ENCODE data around the gene EDN3. TPM values are rescaled to one million over a fixed set of nuclear protein-coding genes. Genes with fewer than 3 reads are reported as not detected.

Gene EDN3
- total and polyA plus RNA-seq, 4 donors = 6.5 to 31.1 (median 8.4) TPM

GRCh38 chr20:59346061-59346460, 45.6 kb downstream of the EDN3 start:
- WGBS (ENCODE audit: insufficient coverage) = 100% methylated on average over 1 of the region's 2 CpGs
- Histone ChIP-seq H3K4me3 (ENCODE audit: low read depth, low read length) (no peak overlapping the region), H3K4me1 (ENCODE audit: control insufficient read depth, insufficient read depth, low read length) (peaks cover 10% of the 10 kb centered on the region), H3K27me3 (ENCODE audit: control insufficient read depth, insufficient read depth, low read length) (no peaks in the 10 kb centered on the region), H3K27ac (ENCODE audit: low read depth, low read length) (no peak overlapping the region), H3K36me3 (ENCODE audit: control insufficient read depth, insufficient read depth, low read length) (no peaks in the 10 kb centered on the region), H3K9me3 (ENCODE audit: control insufficient read depth, insufficient read depth, low read length) (peaks cover 3% of the 10 kb centered on the region)
- DNase-seq (ENCODE audit: low read depth in 4 of 6, low spot score in 6 of 6) = no peak

GRCh38 chr20:59349277-59349676, 48.9 kb downstream of the EDN3 start:
- WGBS (ENCODE audit: insufficient coverage) = 100% methylated on average over 1 of the region's 1 CpG
- no peaks in the 10 kb centered on the region for H3K36me3 ChIP-seq (ENCODE audit: control insufficient read depth, insufficient read depth, low read length)
- no peak overlapping the region for H3K4me3 ChIP-seq (ENCODE audit: low read depth, low read length)
- peaks cover 3% of the 10 kb centered on the region for H3K9me3 ChIP-seq (ENCODE audit: control insufficient read depth, insufficient read depth, low read length)
- H3K4me1 ChIP-seq (ENCODE audit: control insufficient read depth, insufficient read depth, low read length) = no peaks in the 10 kb centered on the region
- H3K27me3 ChIP-seq (ENCODE audit: control insufficient read depth, insufficient read depth, low read length) = no peaks in the 10 kb centered on the region
- no peak overlapping the region for H3K27ac ChIP-seq (ENCODE audit: low read depth, low read length)
- DNase-seq (ENCODE audit: low read depth in 4 of 6, low spot score in 6 of 6) = no peak

DNA sequence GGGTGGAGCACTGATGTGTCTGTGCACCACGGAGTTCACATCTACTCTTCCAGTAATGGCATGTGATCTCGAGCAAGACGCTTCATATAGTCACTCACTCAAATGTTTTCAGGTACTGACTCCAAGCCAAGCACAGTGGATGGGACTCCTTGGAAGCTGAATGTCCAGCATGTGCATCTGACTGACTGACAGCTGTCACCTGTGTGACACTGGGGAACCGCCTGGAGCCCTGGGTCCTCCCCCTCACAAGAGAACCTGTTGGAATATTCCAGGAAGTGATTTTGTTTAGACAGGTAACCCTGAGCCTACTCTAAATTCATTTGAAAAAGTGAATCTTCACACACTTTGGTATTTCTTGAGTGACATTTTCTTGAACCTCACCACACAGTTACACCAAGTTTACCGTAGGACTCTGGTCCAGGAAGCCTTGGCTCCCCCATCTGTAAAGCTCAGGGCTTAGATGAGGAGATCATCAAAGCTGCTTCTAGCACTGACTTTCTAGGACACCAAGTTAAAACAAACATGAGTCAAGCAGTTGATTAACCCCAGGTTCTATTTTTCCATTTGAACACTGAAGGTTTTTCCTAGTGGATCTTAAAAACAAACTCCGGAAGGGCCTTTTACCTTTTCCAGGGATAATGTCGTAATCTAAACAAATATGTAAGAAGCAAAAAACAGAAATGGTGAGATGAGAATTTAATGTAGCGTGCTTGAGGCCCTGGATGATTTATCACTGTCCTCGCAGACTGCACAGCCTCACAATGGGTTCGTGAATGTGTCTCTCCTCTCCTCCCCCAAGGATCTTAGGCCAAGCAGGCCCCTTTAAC, 50.1 kb downstream of the EDN3 start:
- H3K27me3 ChIP-seq (ENCODE audit: control insufficient read depth, insufficient read depth, low read length) = no peaks in the 10 kb centered on the region
- no peaks in the 10 kb centered on the region for H3K4me1 ChIP-seq (ENCODE audit: control insufficient read depth, insufficient read depth, low read length)
- 75% methylated on average over 6 of the region's 10 CpGs for WGBS (ENCODE audit: insufficient coverage)
- peaks cover 3% of the 10 kb centered on the region for H3K9me3 ChIP-seq (ENCODE audit: control insufficient read depth, insufficient read depth, low read length)
- no peak for DNase-seq (ENCODE audit: low read depth in 4 of 6, low spot score in 6 of 6)
- no peaks in the 10 kb centered on the region for H3K36me3 ChIP-seq (ENCODE audit: control insufficient read depth, insufficient read depth, low read length)
- peak overlapping the region; percentile 33 for H3K27ac ChIP-seq (ENCODE audit: low read depth, low read length)
- H3K4me3 ChIP-seq (ENCODE audit: low read depth, low read length) = no peak overlapping the region

- no peaks in the 10 kb centered on the region for H3K36me3 ChIP-seq (ENCODE audit: control insufficient read depth, insufficient read depth, low read length)
- no peak overlapping the region for H3K4me3 ChIP-seq (ENCODE audit: low read depth, low read length)
- peaks cover 3% of the 10 kb centered on the region for H3K9me3 ChIP-seq (ENCODE audit: control insufficient read depth, insufficient read depth, low read length)
- no peaks in the 10 kb centered on the region for H3K27me3 ChIP-seq (ENCODE audit: control insufficient read depth, insufficient read depth, low read length)
- peak overlapping the region; percentile 33 for H3K27ac ChIP-seq (ENCODE audit: low read depth, low read length)
- DNase-seq (ENCODE audit: low read depth in 4 of 6, low spot score in 6 of 6) = no peak
- WGBS (ENCODE audit: insufficient coverage) = 46% methylated on average over 2 of the region's 10 CpGs
- peaks cover 5% of the 10 kb centered on the region for H3K4me1 ChIP-seq (ENCODE audit: control insufficient read depth, insufficient read depth, low read length)
Measured at GRCh38 chr20:59351157-59352040, 51.0 kb downstream of the EDN3 start.

GRCh38 chr20:59352541-59352940, 52.1 kb downstream of the EDN3 start:
- Histone ChIP-seq H3K36me3 (ENCODE audit: control insufficient read depth, insufficient read depth, low read length) (no peaks in the 10 kb centered on the region), H3K27me3 (ENCODE audit: control insufficient read depth, insufficient read depth, low read length) (no peaks in the 10 kb centered on the region), H3K27ac (ENCODE audit: low read depth, low read length) (no peak overlapping the region), H3K9me3 (ENCODE audit: control insufficient read depth, insufficient read depth, low read length) (peaks cover 4% of the 10 kb centered on the region), H3K4me3 (ENCODE audit: low read depth, low read length) (no peak overlapping the region), H3K4me1 (ENCODE audit: control insufficient read depth, insufficient read depth, low read length) (peaks cover 10% of the 10 kb centered on the region)
- no peak for DNase-seq (ENCODE audit: low read depth in 4 of 6, low spot score in 6 of 6)
- WGBS (ENCODE audit: insufficient coverage) = 90% methylated on average over 2 of the region's 4 CpGs

DNA sequence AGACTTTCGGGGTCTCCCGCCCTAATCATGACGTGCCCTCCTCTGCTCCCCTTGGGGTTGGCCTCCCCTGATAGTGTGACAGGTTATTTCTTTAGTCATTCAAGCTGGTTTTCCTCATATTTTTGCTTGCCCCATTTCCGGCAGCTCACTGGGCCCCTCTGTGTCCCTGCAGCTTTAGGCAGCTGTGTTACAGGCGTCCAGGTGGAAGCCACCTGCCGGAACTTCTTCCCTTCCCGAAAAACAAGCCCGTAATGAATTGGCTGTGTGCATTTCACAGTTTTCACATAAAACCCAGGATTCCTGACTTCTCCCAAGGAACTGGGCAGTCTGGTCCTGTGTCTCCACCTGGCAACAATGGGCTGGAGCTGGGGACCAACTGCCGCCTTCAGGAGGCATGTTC, 52.6 kb downstream of the EDN3 start:
- peaks cover 10% of the 10 kb centered on the region for H3K4me1 ChIP-seq (ENCODE audit: control insufficient read depth, insufficient read depth, low read length)
- peaks cover 3% of the 10 kb centered on the region for H3K9me3 ChIP-seq (ENCODE audit: control insufficient read depth, insufficient read depth, low read length)
- no peak overlapping the region for H3K27ac ChIP-seq (ENCODE audit: low read depth, low read length)
- H3K27me3 ChIP-seq (ENCODE audit: control insufficient read depth, insufficient read depth, low read length) = no peaks in the 10 kb centered on the region
- no peak overlapping the region for H3K4me3 ChIP-seq (ENCODE audit: low read depth, low read length)
- DNase-seq (ENCODE audit: low read depth in 4 of 6, low spot score in 6 of 6) = no peak
- WGBS (ENCODE audit: insufficient coverage) = 86% methylated on average over 9 of the region's 9 CpGs
- no peaks in the 10 kb centered on the region for H3K36me3 ChIP-seq (ENCODE audit: control insufficient read depth, insufficient read depth, low read length)

- no peaks in the 10 kb centered on the region for H3K36me3 ChIP-seq (ENCODE audit: control insufficient read depth, insufficient read depth, low read length)
- peaks cover 10% of the 10 kb centered on the region for H3K4me1 ChIP-seq (ENCODE audit: control insufficient read depth, insufficient read depth, low read length)
- no peak overlapping the region for H3K27ac ChIP-seq (ENCODE audit: low read depth, low read length)
- H3K4me3 ChIP-seq (ENCODE audit: low read depth, low read length) = no peak overlapping the region
- DNase-seq (ENCODE audit: low read depth in 4 of 6, low spot score in 6 of 6) = no peak
- H3K9me3 ChIP-seq (ENCODE audit: control insufficient read depth, insufficient read depth, low read length) = peaks cover 1% of the 10 kb centered on the region
- no peaks in the 10 kb centered on the region for H3K27me3 ChIP-seq (ENCODE audit: control insufficient read depth, insufficient read depth, low read length)
- 69% methylated on average over 6 of the region's 6 CpGs for WGBS (ENCODE audit: insufficient coverage)
Measured at GRCh38 chr20:59354460-59354859, 54.0 kb downstream of the EDN3 start.

- Histone ChIP-seq H3K9me3 (ENCODE audit: control insufficient read depth, insufficient read depth, low read length) (peaks cover 1% of the 10 kb centered on the region), H3K4me1 (ENCODE audit: control insufficient read depth, insufficient read depth, low read length) (peaks cover 14% of the 10 kb centered on the region), H3K27ac (ENCODE audit: low read depth, low read length) (no peak overlapping the region), H3K4me3 (ENCODE audit: low read depth, low read length) (no peak overlapping the region), H3K27me3 (ENCODE audit: control insufficient read depth, insufficient read depth, low read length) (peaks cover 3% of the 10 kb centered on the region), H3K36me3 (ENCODE audit: control insufficient read depth, insufficient read depth, low read length) (no peaks in the 10 kb centered on the region)
- 81% methylated on average over 2 of the region's 2 CpGs for WGBS (ENCODE audit: insufficient coverage)
- DNase-seq (ENCODE audit: low read depth in 4 of 6, low spot score in 6 of 6) = no peak
Measured at GRCh38 chr20:59355242-59355641, 54.8 kb downstream of the EDN3 start.

- H3K4me3 ChIP-seq (ENCODE audit: low read depth, low read length) = no peak overlapping the region
- DNase-seq (ENCODE audit: low read depth in 4 of 6, low spot score in 6 of 6) = peak in 1 of 6 donors; percentile 52
- H3K27ac ChIP-seq (ENCODE audit: low read depth, low read length) = no peak overlapping the region
- H3K27me3 ChIP-seq (ENCODE audit: control insufficient read depth, insufficient read depth, low read length) = peaks cover 6% of the 10 kb centered on the region
- H3K9me3 ChIP-seq (ENCODE audit: control insufficient read depth, insufficient read depth, low read length) = peaks cover 1% of the 10 kb centered on the region
- peaks cover 20% of the 10 kb centered on the region for H3K4me1 ChIP-seq (ENCODE audit: control insufficient read depth, insufficient read depth, low read length)
- WGBS (ENCODE audit: insufficient coverage) = 38% methylated on average over 3 of the region's 4 CpGs
- no peaks in the 10 kb centered on the region for H3K36me3 ChIP-seq (ENCODE audit: control insufficient read depth, insufficient read depth, low read length)
Measured at GRCh38 chr20:59356662-59357165, 56.3 kb downstream of the EDN3 start.
